Measurements from ENCODE around the gene ZMIZ1. TPM values are rescaled to one million over a fixed set of nuclear protein-coding genes. Genes with fewer than 3 reads are reported as not detected.

Gene ZMIZ1
- total RNA-seq, 1 experiment from 2014 or later: 28.4 TPM

- Histone ChIP-seq H3K79me2 (ENCODE audit: insufficient read depth, low read length) (no peaks in the 10 kb centered on the region), H3K4me1 (ENCODE audit: control insufficient read depth in 1 of 2, insufficient read depth in 2 of 2, low read length in 2 of 2) (peaks cover 18 to 28% of the 10 kb centered on the region in 2 experiments), H3K27me3 (ENCODE audit: insufficient read depth, low read length) (no peaks in the 10 kb centered on the region), H3K36me3 (ENCODE audit: control insufficient read depth in 1 of 2, insufficient read depth in 2 of 2, low read length in 2 of 2) (peaks cover 7 to 13% of the 10 kb centered on the region in 2 experiments; a peak in 2 of 4 replicates), H2AFZ (ENCODE audit: low read depth, low read length, poor library complexity, severe bottlenecking) (no peak overlapping the region), H3K27ac (ENCODE audit: low read depth, low read length) (no peak overlapping the region), H3K9me3 (ENCODE audit: control insufficient read depth in 1 of 2, insufficient read depth in 1 of 2, low read depth in 1 of 2, low read length in 2 of 2) (no peaks in the 10 kb centered on the region), H3K4me2 (ENCODE audit: low read length) (no peak overlapping the region), H3K9me2 (ENCODE audit: insufficient read depth) (no peaks in the 10 kb centered on the region), H3K9ac (ENCODE audit: low read length) (no peak overlapping the region), H3K4me3 (replicated peaks in 1 of 2; ENCODE audit: low read depth in 1 of 2, low read length in 2 of 2) (no peak overlapping the region), H4K20me1 (ENCODE audit: insufficient read depth) (no peaks in the 10 kb centered on the region)
- TF ChIP-seq, protein P1, sequence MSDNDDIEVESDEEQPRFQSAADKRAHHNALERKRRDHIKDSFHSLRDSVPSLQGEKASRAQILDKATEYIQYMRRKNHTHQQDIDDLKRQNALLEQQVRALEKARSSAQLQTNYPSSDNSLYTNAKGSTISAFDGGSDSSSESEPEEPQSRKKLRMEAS (IDR thresholded peaks at IDR 0.05): no peak
- TF ChIP-seq EGR1 (IDR thresholded peaks at IDR 0.05; ENCODE audit: low read depth) (no peak), TCF7L2 (IDR thresholded peaks at IDR 0.05; ENCODE audit: borderline replicate concordance, extremely low read depth, insufficient read depth, insufficient read length) (no peak), ZFX (IDR thresholded peaks at IDR 0.05) (no peak), SP1 (IDR thresholded peaks at IDR 0.05; ENCODE audit: low read depth) (no peak), CEBPB (IDR thresholded peaks at IDR 0.05; ENCODE audit: low read depth) (no peak), ZNF274 (IDR thresholded peaks at IDR 0.05; ENCODE audit: low read depth, low read length) (no peak), YY1 (IDR thresholded peaks at IDR 0.05; ENCODE audit: extremely low read depth, insufficient replicate concordance, low read depth, low read length) (no peak), RAD21 (IDR thresholded peaks at IDR 0.05; ENCODE audit: low read depth) (no peak), SIN3A (IDR thresholded peaks at IDR 0.05; ENCODE audit: low read depth) (no peak), JUND (IDR thresholded peaks at IDR 0.05) (no peak), ELF1 (IDR thresholded peaks at IDR 0.05; ENCODE audit: borderline replicate concordance, low read depth) (no peak), SRF (IDR thresholded peaks at IDR 0.05; ENCODE audit: low read depth) (no peak), POLR2A (IDR thresholded peaks at IDR 0.05; ENCODE audit: borderline replicate concordance, extremely low read depth, insufficient read depth, insufficient read length) (no peak), REST (IDR thresholded peaks at IDR 0.05; ENCODE audit: low read depth) (no peak)
- TF ChIP-seq, protein P2, sequence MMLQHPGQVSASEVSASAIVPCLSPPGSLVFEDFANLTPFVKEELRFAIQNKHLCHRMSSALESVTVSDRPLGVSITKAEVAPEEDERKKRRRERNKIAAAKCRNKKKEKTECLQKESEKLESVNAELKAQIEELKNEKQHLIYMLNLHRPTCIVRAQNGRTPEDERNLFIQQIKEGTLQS (IDR thresholded peaks at IDR 0.05): no peak
- BruUV-seq (replicated peaks): no TSS peak
- ATAC-seq (no peak), DNase-seq (ENCODE audit: low read depth, low spot score) (no peak)
- RAD21 ChIA-PET (ENCODE audit: low non-redundant PET in 1 of 2, low total read pairs in 2 of 2, uncharacterized antibody in 2 of 2, unreplicated experiment in 2 of 2): no interaction called here
- POLR2A ChIA-PET: no interaction called here
- intact Hi-C loops (cut with micrococcal nuclease): no loop called here
- CTCF ChIA-PET: no interaction called here
Measured at GRCh38 chr10:79300711-79301110, 231.9 kb downstream of the ZMIZ1 start.
